Superior temporal gyrus (tissue), 1 donor: ENCODE data around the gene KLK14.

Source experiments
- DNase-seq: peaks from one replicate; pipeline ENCODE4 v3.0.0-alpha.2; 2016; ENCODE audit errors: extremely low spot score

The KLK14 gene

DNA sequence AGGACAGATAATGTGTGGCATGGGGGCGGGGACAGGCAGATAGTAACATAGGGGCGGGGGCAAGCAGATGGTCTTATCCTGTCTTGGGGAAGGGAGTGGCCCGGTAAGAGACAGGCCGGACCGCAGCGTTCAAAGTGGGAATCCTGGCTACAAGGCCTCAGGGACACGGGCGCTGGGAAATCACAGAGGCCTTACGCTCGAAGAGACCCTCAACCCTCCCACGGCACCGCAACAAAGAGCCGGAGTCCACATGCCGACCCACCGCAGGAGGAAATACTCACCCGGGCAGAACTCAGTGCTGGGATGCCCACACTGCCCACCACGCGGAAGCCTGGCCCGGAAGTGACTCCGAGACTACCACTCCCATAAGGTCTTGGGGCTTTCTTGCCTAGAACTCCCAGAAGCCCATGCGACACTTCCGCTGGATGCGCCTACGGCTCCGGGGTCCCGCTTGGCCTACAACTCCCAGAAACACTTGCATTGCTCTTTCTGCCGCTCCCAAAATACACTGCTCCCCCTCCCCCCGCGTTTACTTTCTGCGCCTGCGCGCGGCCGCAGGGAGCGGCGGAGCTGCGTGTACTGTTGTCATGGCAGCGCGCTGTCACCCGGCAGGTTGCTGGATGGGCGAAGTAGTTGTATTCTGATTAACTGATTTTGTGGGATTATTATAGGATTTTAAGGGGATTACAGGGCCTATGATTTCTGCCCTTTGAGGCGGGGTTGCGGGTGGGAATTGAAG is 25.5 kb upstream of the KLK14 start, which contains the start of gene CTU1:
CTU1 (minus strand) TSS at position 344 of the 739 bp plus-strand sequence. CDS start 3,840 bp downstream, outside the sequence.
- peak; percentile 100 for DNase-seq

DNA sequence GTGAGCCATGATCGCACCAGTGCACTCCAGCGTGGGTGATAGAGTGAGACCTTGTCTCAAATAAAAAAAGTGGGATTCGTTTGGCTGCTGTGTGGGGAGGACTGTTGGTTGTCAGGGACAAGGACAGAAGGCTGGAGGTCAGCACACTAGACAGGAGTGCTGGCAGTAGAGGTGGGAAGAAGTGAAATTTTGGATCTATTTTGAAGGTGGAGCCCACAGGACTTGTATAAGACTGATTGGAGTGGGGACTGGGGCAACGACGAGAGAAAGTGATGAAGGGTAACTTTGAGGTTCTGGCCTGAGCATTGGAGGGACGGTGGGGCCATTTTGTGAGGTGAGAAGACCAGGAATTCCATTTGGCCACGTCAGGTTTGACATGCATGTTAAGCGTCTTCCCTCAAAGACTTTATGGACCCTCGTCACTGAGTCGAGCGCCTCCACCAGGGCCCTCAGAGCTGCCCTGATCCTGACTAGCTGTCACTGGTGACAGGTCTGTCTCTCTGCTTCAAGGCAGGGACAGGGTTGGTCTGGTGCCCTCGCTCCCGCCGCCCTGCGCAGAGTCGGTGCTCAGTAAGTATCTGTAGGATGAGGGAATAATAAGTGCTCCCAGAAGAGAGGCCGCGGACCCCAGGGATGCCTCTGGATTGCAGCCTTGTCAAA is 24.8 kb upstream of the KLK14 start:
- no peak for DNase-seq

DNA sequence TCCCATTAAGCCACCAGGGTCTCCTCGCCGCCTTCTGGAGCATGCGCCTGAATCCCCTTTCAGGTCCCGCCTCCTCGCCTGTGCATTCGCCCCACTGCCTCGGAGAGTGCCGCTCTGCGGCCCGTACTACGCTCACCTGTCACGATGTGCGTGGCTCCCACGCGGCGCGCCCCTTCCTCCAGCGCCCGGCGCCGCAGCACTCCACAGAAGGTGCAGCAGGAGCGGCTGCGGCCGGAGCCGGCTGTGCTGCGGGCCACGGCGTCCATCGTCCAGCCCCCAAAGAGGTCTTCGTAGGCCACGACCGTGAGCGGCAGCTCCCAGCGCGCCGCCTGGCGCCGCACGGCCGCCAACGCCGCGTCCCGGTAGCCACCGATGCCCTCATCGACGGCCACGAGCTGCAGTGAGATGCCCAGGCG is 21.2 kb upstream of the KLK14 start:
- no peak for DNase-seq

DNA sequence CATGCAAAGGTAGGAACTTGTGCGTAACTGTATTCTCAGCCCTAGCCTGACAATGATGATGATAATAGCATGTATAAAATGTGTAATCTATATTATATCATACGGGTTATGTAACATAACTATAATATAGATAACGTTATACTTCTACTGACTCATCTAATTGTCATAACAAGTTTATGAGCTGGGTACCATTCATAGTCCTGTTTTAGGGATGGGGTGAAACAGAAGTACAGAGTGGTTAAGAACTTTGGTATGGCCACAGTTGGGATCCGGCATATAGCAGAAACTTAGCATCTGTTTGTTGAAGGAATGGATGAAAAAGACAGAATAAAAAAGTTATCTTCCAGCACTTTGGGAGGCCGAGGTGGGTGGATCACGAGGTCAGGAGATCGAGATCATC is 20.3 kb upstream of the KLK14 start:
- no peak for DNase-seq

DNA sequence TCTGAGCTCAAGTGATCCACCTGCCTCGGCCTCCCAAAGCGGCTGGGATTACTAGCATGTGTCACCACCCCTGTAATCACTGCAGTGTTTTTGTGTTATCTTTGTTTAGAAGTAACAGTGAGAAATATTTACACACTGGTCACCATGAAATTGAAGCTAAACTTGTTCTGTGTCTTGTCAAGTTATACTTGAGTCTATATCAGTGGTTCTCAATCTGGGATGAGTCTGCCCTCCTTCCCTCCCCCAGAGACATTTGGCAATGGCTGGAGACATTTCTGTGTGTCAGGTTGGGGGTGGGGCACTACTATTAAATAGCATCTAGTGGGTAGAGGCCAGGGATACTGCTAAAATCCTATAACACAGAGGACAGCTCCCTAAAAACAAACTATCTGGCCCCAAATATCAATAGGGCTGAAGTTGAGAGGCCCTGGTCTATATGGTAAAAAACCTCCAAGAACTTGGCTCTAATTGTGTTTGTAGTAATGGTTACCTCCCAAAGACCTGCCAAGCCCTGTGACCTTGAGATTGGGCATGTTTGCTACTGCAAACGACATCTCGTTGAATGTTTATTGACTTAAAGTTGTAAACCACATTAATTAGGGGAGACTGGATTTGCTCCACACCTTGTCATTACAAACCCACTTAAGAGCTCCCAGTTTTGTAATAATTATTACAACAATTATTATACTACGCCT is 18.6 kb upstream of the KLK14 start:
- no peak for DNase-seq

DNA sequence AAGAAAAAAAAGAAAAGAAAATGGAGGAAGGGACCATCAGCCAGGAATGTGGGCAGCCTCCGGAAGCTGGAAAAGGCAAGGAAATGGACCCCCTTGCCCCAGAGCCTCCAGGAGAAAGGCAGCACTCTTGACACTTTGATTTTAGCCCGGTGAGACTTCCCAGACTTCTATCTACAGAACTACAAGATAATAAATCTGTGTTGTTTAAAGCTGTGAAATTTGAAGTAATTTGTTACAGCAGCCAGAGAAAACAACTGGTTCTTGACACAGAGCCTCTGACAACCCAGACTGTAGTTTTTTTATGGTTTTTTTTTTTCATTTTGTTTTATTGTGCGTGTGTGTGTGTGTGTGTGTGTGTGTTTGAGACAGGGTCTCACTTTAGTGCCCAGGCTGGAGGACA is 17.9 kb upstream of the KLK14 start:
- DNase-seq = no peak

DNA sequence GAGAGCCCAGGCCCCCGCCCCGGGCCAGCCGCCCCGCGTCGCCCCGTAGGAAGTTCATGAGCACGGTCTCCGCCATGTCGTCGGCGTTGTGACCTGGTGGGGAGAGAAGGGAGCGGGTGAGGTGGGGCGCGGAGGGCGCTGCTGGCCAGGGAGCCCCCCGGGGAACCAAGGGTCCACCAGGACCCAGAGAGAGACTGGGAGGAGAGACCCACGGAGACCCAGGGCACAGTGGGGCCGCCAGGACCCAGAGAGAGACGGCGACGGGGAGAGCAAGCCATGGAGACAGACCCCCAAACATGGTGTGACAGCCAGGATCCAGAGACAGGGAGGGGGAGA is 16.3 kb upstream of the KLK14 start:
- no peak for DNase-seq

DNA sequence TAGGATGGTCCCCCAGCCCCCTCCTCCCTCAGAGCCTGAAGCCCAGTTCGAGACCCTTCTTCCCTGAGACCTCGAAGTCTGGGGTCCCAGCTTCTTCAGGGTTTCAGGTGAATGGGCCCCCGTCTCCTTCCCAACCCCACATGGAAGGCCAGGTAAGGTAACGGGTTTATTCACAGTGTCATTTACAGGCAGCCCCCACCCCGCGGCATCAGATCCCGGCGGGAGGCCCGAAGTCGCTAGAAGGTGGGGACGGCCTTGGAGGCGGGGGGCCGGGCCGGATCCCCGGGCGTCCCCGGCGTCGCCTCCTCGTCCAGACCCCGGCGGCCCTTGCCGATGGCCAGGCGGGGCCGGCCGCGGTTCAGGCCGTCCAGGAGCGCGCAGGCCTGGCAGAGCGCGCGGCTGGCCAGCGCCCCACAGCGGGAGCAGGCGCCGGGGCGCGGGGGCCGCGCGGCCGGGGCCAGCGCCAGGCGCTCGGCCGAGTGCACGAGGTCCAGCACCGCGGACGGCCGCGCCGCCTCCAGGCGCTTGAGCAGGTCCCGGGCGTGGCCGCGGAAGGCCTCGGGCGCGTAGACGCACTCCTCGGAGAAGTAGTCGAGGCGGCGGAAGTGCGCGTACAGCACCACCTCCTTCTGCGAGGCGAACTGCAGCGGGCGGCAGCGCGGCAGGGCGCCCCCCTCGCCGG is 15.8 kb upstream of the KLK14 start:
- no peak for DNase-seq

DNA sequence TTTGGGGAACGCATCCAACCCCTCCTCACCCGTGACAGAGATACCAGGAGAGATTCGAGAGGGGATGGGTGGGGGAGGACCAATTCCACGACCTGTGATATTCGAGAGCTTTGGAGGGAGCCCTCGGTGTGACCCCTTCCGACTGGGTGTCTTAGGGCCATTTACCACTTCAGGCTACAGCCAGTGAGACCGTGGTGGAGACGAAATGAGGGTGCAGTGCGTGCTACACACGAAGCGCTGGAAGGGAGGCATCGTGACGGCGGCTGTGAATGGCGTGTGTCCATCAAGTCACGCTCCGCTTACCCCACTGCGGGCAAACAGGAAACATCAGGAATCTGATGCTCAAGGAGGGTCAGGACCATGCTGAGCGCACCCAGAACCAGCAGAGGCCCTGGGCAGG is 15.1 kb upstream of the KLK14 start:
- DNase-seq = no peak

DNA sequence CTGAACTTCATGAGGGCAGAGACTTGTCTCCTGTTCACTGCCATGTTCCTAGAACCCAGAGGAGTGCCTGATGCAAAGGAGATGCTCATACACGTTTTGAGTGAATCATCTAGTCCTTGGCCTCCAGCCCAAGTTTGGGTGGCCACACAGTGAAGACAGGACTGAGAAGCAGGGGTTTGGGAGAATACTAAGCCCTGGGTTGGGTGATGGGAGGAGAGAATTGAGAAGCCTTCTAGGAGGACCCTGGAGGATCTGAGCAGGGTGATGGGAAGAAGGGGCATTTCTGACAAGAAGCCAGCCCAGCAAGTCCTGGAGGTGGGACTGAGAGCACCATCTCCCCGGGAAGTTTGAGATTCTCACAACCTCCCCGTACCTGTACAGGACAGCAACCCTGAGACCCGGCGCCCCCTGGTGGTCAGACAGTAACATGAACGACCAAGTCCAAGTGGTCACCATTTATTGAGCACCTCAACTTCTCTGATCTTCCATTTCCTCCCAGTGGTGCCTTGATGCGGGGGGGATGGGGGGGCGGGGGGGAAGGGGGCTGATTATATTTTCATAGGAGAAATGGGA is 14.6 kb upstream of the KLK14 start:
- DNase-seq = peak; percentile 35

DNA sequence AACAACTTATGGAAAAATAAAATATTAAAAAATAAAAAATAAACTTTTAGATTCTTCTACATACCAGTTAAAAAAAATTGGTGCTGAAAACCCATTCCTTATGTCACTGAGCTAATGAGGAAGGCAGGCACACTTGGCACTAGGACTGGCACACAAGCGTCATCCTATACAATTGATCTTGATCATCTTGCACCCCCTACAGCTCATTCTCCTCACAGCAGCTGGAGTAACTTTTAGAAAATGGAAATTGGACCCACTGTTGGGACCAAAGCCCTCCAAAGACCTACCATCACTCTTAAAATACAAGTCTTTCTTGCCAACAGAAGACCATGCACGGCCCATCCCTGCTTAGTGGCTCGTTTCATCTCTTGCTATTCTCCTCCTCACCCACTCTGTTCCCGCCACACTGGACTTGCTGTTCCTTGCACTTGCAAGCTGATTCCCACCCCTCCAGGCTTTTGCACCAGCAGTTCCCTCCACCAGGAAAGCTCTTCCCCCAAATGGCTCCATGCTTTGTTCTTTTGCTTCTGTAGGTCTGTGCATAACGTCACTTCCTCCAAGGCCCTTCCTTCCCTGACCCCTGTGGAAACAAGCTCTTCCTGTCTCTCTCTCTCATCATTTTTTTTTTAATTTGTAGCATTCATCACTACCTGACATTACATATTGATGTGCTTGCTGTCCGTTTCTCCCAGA is 13.9 kb upstream of the KLK14 start:
- peak; percentile 15 for DNase-seq

DNA sequence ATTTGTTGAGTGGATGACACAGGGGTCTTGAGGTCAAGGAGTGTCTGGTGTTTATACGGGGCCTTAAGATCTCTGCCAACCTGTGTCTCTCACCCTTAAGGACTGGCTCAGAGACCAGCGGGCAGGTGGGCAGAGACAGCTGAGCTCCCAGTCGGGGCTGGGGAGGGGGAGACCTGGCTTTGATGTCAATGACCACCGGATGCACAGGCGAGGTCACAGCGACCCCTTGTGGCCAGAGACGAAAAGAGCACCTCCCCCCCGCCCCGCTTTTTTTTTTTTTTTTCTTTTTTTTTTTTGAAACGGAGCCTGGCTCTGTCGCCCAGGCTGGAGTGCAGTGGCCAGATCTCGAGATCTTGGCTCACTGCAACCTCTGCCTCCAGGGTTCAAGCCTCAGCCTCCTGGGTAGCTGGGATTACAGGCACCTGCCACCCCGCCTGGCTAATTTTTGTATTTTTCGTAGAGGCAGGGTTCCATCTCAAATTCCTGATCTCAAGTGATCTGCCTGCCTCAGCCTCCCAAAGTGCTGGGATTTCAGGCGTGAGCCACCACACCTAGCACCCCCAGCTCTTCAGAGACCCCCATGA is 12.1 kb upstream of the KLK14 start:
- peak; percentile 14 for DNase-seq

DNA sequence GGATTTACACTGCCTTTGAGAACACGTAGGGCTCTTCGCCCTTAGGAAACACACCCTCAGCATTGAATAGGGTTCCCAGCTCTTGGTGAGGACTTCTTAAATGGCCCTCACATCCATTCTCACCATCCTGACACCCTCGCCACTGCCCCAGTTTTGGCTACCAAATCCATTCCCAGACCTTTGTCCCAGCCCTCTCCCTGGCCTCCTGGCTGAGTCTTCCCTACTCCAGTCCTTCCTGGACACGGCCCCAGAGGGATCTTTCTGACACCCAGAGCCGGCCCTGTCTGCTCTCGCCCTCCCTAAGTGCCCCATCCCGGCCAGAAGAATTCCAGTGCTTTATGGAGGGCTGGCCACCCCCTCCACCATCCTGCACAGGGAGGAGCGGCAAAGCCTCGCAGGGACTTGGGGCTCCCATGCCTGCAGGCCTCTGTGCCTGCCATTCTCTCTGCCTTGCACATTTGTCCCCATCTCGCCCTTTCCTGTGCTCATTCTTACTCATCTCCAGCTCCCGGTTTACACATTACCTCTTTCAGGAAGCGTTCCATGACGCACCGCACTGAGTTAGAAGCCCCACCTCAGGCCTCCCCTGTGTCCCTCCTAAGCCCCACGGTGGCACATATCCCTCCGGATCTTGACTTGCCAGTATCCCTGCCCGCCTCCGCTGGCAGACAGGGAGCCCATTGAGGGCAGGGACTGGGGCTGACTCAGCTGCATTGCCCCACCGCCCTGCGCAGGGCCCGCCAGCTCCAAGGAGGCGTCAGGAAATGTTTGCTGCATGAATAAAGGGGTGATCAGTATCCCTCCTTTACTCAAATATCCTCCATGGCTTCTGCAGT is 11.0 kb upstream of the KLK14 start:
- no peak for DNase-seq

DNA sequence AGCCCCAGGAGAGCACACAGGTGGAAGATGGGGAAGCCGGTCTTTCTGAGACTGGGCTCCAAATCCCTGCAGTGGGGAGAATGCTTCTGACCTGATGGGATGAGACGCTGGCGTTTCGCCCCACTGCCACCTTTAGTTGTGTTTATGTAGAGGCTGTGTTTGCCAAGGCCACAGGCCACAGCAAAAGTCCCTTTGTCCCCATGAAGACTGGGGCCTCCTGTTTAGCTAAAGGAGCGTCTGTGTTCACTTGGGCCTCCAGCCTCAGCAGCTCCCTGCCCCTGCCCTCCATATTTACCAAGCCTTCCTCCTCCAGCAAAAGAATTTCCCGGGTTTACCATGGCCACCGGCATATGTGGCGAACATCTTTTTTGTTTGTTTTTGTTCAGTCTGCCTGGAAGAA is 10.4 kb upstream of the KLK14 start:
- peak; percentile 10 for DNase-seq

DNA sequence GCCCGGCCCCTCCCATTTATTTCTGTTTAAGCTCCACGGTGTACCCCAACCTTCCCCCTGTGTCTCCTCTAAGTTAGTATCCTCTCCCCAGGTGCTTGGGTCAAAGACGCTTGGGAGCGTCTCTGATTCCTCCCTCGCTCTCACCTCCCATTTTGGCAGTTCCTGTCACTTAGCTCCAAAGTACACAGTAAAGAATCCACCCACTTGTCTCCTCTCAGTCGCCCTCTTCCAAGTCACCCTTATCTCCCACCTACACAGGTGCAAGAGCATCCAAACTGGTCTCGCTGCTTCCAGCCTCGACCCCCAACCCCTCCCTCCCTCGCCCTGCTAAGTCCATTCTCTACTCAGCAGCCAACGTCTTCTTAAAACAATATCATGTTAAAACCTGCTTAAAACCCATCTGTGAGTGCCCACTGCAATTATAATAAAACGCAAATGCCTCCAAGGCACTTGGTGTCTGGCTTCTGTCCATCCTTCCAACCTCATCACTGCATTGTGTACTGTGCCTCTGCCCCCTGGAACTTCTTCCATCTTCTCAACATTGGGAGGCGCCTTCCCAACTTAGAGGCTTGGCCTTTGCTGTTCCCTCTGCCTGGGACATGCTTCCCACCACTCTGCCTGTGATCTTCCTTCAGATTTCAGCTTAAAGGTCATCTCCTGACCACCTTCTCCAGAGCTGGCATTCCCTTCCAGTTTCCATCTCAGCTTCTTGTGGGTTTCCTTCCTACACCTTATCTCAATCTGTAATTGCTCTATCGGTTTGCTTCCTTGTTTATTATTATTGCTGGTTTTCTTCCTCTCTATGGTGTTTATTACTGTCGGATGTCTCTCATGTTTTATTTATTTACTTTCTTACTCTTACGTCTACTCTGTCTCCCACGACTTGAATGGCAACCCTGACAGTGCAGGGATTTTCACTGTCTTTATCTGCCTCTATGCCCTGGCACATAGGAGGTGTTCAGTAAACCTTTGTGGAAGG is 9.5 kb upstream of the KLK14 start:
- no peak for DNase-seq

DNA sequence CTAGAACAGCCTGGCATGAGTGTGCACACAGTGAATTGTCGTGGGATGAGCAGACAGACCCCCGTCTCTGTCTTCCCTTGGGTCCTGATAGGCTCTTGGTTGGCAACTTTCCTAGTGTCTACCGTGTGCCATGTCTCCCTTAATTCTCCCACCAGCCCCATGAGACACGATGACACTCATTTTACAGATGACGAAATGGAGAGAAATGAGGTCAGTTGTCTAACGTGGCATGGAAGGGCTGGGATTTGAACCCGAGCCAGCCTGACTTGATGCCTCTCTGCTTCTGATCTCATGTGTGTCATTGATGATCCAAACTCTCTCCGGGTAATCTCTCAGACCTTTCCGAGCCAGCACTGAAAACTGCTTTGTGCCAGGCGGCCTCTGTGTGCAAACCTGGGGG is 8.4 kb upstream of the KLK14 start:
- no peak for DNase-seq

DNA sequence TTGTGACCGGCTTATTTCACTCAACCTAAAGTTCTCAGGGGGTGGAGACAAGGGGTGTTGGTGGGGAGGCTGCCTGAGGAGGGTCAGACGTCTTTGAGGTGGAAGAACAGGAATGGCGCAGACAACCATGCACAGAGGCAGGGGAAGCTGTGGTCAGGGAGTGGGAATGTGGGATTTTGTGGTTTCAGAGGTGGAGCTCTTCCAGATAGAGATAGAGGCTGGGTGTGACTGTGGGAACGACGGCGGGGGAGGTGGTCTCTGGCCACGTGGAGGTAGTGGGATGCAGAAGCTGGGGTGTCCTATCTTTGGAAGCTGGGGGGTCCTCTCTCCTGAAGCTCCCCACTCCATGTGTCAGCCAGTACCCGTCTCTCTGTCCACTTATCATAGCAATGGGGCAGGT is 7.8 kb upstream of the KLK14 start:
- no peak for DNase-seq

DNA sequence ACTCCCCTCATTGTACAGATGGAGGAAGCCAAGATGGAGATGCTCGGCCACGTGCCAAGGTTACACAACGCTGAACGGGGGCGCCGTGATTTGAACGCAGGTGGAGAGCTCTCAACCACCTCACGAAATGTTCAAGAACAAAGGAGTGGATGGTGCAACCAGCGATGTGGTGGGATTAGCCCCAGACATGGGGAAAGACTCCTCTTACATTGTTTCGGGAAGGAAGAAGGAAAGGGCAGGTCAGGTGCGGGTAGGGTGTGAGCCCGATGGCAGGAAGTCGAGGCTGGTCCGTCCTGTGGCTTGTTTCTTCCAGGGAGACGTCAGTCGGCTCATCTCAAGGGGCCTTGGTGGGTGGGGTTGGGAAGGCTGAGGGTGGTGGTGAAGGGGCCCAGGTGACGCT is 7.1 kb upstream of the KLK14 start:
- no peak for DNase-seq
